GM19239 (cell line): ENCODE measurements around the gene RAB18.
A peak's percentile ranks its signal among the peaks of the same experiment; 100 is the strongest.
"Not testable (repeated sequence)": the region's sequence is repeated elsewhere in the genome, so short reads cannot be mapped to it uniquely, and the experiment has no call there.

Source experiments
- DNase-seq: peaks from one replicate; pipeline ENCODE4 v3.0.0; 2011; ENCODE audit warnings: low spot score; ENCODE audit not compliant: insufficient read length
- FAIRE-seq: peaks from 2 replicates; lab custom pipeline; 2011; peaks lifted over from hg19 to GRCh38; lab: Jason Lieb, UNC

Gene RAB18

DNA sequence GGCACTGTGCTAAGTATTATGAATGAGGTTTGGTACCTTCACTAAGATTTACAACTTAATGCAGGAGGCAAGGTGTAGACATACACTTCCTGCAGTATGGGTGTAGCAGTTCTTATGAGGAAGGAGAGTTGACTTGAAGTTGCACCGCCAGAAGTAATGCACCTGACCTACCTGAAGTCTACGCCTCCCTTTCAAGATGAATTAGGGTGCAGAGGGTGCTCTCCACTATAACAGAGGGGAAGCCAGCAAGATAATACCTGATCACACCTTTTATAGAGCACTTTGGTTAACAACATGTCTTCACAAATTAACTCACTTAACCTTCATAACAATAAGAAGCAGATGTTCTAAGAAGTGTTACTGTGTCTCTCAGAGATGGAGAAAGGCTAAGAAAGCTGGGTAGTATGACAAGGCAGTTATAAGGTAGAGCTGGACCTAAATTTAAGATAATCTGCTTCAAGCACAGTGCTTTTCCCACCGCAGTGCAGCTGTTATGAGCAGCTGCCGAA is 552 bp upstream of the RAB18 start:
- FAIRE-seq (peak; percentile 33), DNase-seq (no peak)

DNA sequence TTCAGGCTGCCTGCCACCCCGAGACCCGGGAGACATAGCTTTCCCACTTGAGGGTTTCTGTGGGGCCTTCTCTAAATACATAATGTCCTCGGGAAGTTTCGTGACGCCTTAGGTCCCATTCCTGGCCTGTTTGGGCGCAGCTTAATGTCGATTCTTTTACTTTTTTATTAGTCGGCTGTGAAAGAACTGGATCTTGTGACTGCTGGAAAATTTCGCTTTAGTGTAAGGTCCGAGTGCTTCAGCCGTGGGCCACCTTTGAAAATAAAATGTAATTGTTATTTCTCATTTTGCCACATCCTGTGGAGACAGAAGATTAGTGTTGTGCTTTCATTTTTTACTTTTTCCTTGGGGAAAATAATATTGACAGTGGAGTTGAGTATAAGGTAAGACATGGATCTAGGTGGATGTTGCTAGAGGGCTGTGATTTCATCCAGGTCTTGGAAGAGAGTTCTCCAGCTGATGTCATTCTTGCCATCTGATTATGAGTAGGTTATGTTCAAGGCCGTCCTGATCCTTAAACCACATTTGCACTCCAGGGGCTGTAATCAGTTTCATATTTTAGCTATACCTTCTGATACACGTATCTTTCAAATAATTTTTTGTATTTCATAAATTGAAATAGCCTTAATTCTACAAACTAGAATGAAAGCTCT is 830 bp downstream of the RAB18 start:
- DNase-seq (no peak), FAIRE-seq (peak; percentile 79)

DNA sequence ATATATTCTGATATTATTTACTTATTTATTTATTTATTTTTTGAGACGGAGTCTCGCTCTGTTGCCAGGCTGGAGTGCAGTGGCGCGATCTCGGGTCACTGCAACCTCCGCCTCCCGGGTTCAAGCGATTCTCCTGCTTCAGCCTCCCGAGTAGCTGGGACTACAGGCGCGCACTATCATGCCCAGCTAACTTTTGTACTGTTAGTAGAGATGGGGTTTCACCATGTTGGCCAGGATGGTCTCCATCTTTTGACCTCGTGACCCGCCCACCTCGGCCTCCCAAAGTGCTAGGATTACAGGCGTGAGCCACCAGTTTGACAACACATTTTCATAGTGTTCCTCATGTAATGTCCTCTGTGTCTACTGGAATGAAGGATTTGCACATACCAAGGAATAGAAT is 1.4 kb downstream of the RAB18 start:
- DNase-seq, FAIRE-seq: not testable (repeated sequence)

DNA sequence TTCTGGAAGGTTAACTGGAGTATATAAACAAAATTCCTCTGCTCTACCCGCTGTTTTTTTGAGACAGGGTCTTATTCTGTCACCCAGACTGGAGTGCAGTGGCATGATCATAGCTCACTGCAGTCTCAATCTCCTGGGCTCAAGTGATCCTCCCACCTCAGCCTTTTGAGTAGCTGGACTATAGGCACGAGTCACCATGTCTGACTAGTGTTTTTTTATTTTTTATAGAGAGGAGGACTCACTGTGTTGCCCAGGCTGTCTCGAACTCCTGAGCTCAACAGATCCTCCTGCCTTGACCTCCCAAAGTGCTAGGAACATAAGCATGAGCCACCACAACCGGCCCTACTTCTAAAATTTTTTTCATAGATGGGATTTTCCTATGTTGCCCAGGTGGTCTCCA is 2.2 kb downstream of the RAB18 start:
- DNase-seq (no peak), FAIRE-seq (no peak)

DNA sequence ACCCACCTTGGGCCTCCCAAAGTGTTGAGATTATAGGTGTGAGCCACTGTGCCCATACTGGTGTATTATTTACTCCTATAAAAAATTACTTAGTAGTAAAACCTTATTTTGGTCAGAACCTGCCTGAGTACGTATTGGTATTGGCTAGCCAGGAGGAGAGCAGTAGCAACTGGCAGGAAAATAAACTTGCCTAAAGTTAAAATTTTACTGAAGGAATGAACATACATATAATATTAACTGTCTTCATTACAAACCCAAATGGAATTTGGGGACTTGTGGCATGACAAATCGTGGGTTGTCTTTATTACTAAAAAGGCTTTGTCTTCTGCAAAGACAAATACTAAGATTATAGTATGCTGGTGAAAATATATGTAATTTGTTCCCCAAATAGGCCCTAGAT is 8.4 kb downstream of the RAB18 start:
- DNase-seq (no peak), FAIRE-seq (no peak)

DNA sequence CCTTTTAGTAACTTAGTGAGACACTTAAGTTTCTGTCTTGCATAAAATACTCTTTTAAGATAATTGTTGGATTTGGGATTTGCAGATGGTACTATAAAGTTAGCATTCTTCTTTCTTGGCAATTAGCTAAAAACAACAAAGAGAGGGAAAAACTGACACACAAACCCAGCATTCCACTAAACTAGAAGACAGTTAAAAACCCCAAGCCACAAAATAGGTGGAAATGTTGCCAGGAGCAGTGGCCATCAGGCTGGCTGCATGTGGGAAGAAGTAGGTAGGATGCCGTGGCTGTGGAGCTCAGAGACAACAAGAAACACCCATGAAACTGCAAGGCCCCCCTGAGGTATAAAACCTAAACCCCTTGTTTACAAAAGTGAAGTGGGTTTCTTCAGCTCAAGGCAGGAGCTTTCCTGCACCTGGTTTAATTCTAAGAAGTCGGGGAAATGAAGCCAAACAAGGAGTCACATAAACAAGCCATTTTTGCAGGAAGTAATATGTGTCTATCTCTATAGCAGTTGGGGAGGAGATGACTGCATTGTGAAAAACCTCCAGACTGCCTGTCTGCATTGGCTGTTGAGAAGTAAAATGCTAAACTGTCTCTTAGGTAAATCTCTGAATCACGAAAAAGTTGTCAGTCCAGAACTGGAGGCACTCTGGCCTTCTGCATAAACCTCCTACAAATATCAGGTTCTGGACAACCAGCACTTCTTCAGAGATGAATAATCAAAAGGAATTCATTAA is 9.5 kb downstream of the RAB18 start:
- DNase-seq: no peak
- FAIRE-seq: no peak

DNA sequence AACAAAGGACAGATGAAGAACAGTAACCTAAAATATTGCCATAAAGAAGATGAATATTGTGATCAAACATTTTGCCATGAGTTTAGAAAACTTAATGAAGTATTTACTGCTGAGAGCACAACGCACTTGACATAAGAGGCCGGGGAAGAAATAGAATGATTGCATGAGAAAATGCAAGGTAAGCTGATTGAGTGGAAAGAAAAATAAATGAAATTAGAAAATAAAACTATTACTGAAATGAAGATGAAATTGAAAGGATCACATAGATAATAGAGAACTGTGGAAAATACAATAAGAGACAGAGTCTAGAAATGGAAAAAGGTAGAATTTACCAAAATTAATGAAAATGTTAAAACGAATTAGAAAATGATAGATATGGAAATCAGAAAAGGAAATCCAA is 10.1 kb downstream of the RAB18 start:
- FAIRE-seq: no peak
- DNase-seq: no peak

DNA sequence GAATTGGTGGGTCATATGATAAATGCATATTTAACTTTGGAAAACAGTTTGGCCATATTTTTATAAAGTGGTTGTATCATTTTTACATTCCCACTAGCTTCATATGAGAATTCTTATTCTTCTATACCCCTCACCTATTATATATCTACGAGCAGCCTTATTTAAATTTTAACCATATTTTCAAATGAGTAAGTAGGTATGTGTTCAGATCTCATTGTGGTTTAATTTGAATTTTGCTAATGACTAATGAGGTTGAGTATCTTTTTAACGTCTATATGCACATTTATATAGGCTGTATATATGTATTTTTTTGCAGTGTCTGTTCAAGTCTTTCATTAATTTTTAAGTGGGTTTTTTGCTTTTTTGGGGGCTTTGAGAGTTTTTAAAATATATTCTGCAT is 14.2 kb downstream of the RAB18 start:
- no peak for FAIRE-seq
- DNase-seq: no peak

DNA sequence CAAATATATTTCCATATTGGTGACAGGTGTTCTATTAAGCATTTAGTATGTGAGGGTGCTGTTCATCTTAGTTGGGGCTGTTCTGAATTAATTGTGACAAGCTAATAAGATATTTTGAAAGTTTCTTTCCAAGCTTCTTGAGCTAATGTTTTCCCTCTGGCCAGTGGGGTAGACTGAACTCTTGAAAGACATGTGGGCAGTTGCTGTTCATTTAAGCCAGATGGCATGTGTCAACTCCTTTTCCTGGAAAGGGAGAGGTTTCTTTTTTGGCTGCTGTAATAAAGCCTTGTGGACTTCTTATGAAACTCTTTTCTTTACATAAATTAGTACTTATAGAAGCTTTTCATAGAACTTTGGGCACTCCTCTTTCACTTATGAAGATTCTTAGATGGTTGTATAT is 21.7 kb downstream of the RAB18 start:
- FAIRE-seq: no peak
- DNase-seq: no peak

DNA sequence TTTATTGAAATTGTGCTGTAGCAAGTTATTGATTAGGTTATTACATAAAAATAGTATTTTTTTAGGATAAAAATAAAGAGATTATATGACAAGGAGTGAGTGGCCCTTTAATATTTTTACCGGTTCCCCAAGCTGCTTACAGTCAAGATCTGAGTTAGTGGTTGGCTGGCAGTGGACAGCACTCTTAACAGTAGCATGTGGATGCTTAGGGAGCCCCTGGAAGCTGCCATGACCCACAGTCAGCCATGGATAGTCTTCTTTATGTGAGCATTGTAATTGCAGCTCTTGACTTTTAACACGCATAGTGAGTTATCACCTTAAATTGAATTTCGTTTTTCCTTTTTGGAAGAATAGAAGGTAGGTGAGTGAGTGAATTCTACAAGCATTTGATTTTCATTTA is 22.1 kb downstream of the RAB18 start:
- DNase-seq (no peak), FAIRE-seq (no peak)

DNA sequence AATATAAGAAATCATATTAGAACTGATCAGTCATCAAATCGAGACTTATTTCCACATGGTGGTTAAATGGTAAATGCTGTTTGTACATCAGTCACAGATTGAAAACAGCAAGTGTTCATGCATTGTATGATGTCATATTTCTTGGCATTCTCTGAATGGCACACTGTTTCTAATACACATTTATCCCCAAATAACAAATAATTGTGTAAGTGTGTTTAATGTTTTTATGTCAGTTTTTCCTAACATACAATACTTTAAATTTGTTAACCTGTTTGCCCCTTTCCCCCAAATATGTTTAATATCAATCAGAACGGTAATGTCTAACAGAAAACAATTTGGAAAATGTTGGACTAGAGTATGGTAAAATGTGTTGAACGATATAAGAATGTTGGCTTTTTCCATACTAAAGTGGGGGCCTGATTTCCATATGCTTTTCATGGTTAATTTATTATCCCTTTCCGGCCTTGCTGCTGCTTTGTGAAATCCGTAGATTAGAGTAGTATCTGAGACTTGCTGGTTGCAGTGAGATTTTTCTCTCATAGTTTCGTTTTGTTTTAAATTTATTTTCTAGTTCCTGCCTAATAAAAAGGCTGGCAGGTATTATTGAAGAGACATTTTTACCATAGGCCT is 23.7 kb downstream of the RAB18 start:
- DNase-seq (no peak), FAIRE-seq (no peak)

DNA sequence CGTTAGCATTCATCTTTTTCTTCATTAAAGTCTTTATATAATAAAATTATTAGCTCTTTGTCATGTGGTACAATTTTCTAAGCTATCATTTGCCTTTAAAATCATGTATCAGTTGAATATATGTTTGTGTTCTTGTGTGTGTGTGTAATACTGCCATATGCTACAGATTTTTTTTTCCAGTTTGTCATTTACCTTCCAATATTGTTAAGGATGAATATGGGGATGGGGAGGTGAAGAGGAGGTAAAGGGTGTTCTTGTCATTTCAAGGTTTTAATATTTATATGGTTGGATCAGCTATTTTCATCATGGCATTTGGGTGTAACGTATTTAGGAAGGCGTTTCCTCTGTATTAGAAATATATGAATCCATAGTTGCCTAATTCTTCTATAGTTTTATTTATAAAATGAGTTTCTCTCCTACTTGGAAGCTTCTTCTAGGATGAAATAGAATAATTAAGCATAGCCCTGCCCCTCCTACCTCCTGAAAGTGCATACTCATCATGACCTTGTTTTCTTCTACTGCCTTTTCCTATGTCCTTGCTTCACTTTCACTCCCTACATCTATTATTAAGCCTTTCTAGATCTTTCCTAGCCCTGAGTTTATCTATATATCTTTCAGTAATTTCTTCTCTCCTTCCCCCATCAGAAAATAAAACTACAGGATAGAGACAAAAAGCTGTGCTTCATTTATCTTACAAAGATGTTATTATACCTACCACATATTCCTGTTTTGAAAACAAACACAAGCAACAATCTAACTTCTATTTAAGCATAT is 25.1 kb downstream of the RAB18 start:
- FAIRE-seq: no peak

DNA sequence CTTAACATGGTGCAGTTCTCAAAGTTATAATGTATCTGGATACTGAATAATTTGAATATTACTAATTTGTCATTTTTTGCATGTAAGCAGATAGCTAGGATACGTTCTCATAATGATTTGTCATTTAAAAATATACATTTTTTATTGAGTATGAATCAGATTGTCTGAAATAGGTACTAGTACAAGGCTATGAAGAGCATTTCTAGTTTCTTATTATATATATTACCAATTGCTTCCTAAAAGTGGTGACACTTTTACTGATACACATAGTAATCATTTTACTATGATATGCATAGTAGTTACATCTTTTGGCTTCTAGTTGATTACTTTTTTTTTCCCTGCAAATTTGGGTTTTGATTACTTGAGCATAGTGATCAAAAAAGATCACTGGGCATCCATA is 26.4 kb downstream of the RAB18 start:
- peak; percentile 11 for FAIRE-seq
- no peak for DNase-seq

More for the DNA sequence above, 25.1 kb downstream of the RAB18 start:
- no peak for DNase-seq

DNA sequence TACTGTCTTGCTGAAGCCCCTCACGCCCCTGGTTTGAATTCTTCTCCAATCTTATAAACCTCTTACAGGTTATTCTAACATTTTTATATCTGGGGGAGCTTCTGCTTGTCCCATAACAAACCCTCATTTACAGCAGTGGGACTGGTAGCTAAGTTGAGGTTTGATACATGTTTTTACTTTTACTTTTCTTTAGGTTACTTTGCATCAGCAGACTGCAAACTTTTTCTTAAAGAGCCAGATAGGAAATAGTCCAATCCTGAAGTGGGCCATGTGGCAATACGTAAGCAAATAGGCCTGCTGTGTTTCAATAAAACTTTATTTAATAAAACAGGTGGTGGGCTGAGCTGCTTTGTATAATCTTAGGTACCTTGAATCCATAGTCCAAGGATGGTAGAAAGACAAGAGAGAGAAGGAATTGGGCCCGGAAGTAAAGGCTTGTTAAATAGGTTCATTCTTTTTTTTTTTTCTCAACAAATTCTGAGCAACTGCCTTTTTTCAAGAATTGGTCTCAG is 27.3 kb downstream of the RAB18 start:
- FAIRE-seq: peak; percentile 11
- no peak for DNase-seq

DNA sequence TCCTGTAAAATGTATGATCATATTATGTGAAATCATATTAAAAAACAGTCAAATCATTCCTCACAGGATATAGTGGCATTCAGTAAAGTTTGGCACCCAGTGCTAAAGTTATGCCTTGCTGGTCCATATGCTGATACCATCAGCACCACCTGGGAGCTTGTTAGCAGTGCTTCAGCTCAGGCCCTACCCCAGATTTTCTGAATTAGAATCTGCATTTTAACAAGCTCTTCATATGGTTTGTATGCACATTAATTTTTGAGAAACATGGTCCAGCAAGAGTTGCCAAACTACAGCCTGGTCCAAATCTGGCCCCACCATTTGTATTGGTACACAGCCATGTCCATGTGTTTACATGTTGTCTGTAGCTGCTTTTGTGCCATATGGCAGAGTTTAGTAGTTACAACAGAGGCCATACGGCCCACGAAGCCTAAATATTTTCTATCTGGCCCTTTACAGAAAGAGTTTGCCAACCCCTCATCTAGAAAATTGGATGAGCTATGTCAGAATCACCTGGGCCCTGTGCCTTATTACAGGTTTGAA is 30.1 kb downstream of the RAB18 start:
- no peak for FAIRE-seq
- no peak for DNase-seq

DNA sequence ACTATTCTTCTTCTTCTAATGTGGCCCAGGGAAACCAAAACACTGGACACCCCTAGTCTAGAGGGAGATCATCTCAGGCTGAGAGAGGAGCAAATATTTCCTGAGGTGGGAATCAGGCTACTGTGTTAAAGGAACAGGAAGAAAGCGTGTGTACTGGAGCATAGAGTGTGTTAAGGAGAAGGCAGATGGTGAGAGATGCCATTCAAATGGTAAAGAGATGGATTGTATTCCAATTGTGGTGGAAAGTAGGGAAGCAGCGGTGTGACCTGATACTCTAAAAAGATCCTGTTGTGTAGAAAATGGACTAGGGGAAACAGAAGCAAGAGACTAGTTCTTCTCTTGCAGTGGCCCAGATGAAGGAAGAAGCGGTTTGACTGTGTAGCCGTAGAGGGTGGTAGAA is 31.2 kb downstream of the RAB18 start:
- DNase-seq (no peak), FAIRE-seq (no peak)

DNA sequence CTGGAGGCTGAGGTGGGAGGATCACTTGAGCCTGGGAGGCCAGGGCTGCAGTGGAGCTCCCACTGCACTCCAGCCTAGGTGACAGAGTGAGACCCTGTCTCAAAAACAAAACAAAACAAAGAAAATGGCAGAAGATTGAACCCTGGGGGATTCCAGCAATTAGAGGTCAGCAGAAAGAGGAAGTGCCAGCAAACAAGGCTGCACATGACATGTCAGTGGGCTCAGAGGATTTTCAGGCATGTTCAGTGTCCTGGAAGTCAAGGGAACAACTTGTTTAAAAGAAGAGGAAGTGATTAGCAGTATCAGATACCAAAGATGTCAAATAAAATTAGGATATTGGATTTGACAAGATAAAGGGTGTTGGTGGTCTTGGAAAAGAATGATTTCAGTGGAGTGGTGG is 32.3 kb downstream of the RAB18 start:
- FAIRE-seq (no peak), DNase-seq (no peak)

DNA sequence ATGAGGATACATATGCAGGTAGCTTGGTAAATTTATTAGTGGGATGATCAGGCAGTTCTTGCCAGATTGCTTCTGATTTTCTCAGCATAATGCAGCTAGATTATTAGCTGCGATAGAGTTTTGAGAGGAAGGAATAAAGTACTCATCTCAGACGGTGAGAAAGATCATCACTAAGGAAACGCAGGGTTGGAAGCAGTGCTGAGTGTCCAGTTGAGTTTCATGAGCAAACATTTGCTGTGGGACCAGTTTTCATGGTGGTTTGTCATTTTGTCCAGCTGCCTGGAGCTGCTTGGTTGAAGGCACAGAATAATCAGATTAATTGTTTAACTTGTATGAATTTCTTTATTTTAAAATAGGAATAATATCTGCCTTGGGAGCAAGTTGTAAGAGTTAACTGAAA is 33.1 kb downstream of the RAB18 start:
- no peak for FAIRE-seq
- no peak for DNase-seq

DNA sequence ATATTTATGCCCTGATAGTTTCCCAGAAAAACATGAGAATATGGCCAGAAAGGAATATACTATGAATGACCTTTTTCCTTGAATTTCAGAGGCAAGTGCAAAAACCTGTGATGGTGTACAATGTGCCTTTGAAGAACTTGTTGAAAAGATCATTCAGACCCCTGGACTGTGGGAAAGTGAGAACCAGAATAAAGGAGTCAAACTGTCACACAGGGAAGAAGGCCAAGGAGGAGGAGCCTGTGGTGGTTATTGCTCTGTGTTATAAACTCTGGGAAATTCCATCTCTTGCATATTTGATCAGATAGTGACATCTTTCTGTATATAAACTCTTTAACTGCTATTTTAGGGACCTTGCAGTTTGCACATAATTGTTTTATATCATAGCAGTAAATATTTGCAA is 33.7 kb downstream of the RAB18 start:
- DNase-seq (no peak), FAIRE-seq (peak; percentile 40)

DNA sequence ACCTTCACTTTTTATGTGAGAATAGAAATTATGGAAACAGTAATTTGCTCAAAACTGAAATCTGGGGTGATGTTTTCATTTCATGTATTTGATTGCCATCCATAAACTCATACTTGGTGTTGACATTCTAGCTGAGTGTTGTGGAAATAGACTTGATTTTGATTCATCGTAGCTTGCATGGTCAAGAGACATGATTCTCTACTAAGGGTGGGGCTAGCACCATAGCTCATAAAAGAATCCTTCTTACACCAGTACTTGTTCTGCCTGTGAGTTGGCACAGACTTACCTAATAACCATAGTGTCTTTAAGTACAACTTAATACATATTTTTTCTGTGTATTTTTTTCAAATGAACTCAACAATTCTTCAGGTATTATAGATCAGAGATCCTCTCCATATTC is 36.6 kb downstream of the RAB18 start:
- FAIRE-seq: no peak
- no peak for DNase-seq
